ENCODE data around the gene KANSL1.

KANSL1 gene

GRCh38 chr17:45995627-45996270 is 197.5 kb downstream of the KANSL1 start:
- TF ChIP-seq POLR2AphosphoS5 (IDR thresholded peaks at IDR 0.05; ENCODE audit: low read depth, low read length) (no peak), TAF1 (IDR thresholded peaks at IDR 0.05; ENCODE audit: borderline replicate concordance, insufficient read depth, low read length) (no peak), SIN3A (IDR thresholded peaks at IDR 0.05; ENCODE audit: borderline replicate concordance, insufficient read depth, low read length) (no peak), FOXP2 (optimal IDR thresholded peaks at IDR 0.05; ENCODE audit: borderline replicate concordance, extremely low read depth, extremely low read length, insufficient read depth) (no peak), REST (IDR thresholded peaks at IDR 0.05; ENCODE audit: insufficient read depth in 1 of 2, low read depth in 2 of 2, low read length in 2 of 2) (no peak)

- no peak for TF ChIP-seq POLR2AphosphoS5 (IDR thresholded peaks at IDR 0.05; ENCODE audit: low read depth, low read length)
- TF ChIP-seq TAF1 (IDR thresholded peaks at IDR 0.05; ENCODE audit: borderline replicate concordance, insufficient read depth, low read length): no peak
- no peak for TF ChIP-seq SIN3A (IDR thresholded peaks at IDR 0.05; ENCODE audit: borderline replicate concordance, insufficient read depth, low read length)
- TF ChIP-seq REST (IDR thresholded peaks at IDR 0.05; ENCODE audit: insufficient read depth in 1 of 2, low read depth in 2 of 2, low read length in 2 of 2): no peak
- TF ChIP-seq FOXP2 (optimal IDR thresholded peaks at IDR 0.05; ENCODE audit: borderline replicate concordance, extremely low read depth, extremely low read length, insufficient read depth): no peak
Observed at GRCh38 chr17:45994987-45995386, 198.2 kb downstream of the KANSL1 start.

- TF ChIP-seq TAF1 (IDR thresholded peaks at IDR 0.05; ENCODE audit: borderline replicate concordance, insufficient read depth, low read length) (no peak), REST (IDR thresholded peaks at IDR 0.05; ENCODE audit: insufficient read depth in 1 of 2, low read depth in 2 of 2, low read length in 2 of 2) (no peak), SIN3A (IDR thresholded peaks at IDR 0.05; ENCODE audit: borderline replicate concordance, insufficient read depth, low read length) (no peak), FOXP2 (optimal IDR thresholded peaks at IDR 0.05; ENCODE audit: borderline replicate concordance, extremely low read depth, extremely low read length, insufficient read depth) (no peak), POLR2AphosphoS5 (IDR thresholded peaks at IDR 0.05; ENCODE audit: low read depth, low read length) (no peak)
Observed at GRCh38 chr17:45993962-45994627, 199.1 kb downstream of the KANSL1 start.

GRCh38 chr17:45992904-45993303 is 200.3 kb downstream of the KANSL1 start:
- TF ChIP-seq FOXP2 (optimal IDR thresholded peaks at IDR 0.05; ENCODE audit: borderline replicate concordance, extremely low read depth, extremely low read length, insufficient read depth) (no peak), REST (IDR thresholded peaks at IDR 0.05; ENCODE audit: insufficient read depth in 1 of 2, low read depth in 2 of 2, low read length in 2 of 2) (no peak), TAF1 (IDR thresholded peaks at IDR 0.05; ENCODE audit: borderline replicate concordance, insufficient read depth, low read length) (no peak), SIN3A (IDR thresholded peaks at IDR 0.05; ENCODE audit: borderline replicate concordance, insufficient read depth, low read length) (no peak), POLR2AphosphoS5 (IDR thresholded peaks at IDR 0.05; ENCODE audit: low read depth, low read length) (no peak)
